ENCODE results near the gene PRRC2C.

DNA sequence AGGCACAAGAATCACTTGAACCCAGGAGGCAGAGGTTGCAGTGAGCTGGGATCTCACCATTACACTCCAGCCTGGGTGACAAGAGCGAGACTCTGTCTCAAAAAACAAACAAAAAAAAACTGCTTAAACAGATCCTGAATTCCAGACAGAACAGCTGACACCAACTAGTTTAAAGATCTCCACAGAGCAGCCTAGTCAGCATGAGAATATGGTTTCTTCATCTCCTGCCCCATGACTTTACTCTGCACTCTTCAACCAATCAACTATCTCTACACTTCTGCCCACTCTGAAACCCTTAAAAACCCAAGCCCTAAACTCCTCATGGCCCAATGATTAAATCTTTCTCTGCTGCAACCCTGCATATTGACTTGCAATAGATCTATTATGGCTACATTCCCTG is 7.5 kb upstream of the PRRC2C start:
- TF ChIP-seq, protein P1, sequence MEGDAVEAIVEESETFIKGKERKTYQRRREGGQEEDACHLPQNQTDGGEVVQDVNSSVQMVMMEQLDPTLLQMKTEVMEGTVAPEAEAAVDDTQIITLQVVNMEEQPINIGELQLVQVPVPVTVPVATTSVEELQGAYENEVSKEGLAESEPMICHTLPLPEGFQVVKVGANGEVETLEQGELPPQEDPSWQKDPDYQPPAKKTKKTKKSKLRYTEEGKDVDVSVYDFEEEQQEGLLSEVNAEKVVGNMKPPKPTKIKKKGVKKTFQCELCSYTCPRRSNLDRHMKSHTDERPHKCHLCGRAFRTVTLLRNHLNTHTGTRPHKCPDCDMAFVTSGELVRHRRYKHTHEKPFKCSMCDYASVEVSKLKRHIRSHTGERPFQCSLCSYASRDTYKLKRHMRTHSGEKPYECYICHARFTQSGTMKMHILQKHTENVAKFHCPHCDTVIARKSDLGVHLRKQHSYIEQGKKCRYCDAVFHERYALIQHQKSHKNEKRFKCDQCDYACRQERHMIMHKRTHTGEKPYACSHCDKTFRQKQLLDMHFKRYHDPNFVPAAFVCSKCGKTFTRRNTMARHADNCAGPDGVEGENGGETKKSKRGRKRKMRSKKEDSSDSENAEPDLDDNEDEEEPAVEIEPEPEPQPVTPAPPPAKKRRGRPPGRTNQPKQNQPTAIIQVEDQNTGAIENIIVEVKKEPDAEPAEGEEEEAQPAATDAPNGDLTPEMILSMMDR (IDR thresholded peaks at IDR 0.05), result no peak
- no peak for TF ChIP-seq POLR2A (IDR thresholded peaks at IDR 0.05)

All from testis (tissue), 2 donors.